PC-9 (cell line): ENCODE measurements around the gene NSF. TPM values are rescaled to one million over a fixed set of nuclear protein-coding genes. Genes with fewer than 3 reads are reported as not detected.

Experiments used
- BruUV-seq: library from RNA; stranded (reverse); fragments of 400-500 nt; replicated peaks from 2 replicates; lab custom pipeline; 2021; lab: Mats Ljungman, UMichigan
- CTCF ChIA-PET: fragments of 300-600 bp; sonication (Branson Sonifier 250); formaldehyde crosslinking; loops from one replicate; lab custom pipeline; 2022; ENCODE audit warnings: antibody characterized with exemption; lab: Charles Lee
- POLR2A ChIA-PET: fragments of 300-600 bp; sonication (Branson Sonifier 250); formaldehyde crosslinking; loops from one replicate; lab custom pipeline; 2022; ENCODE audit warnings: antibody characterized with exemption; ENCODE audit not compliant: unreplicated experiment; lab: Charles Lee
- DNase-seq, 2 experiments: peaks; one replicate each; pipeline versions ENCODE4 v3.0.0 to v3.0.0-alpha.2; 2015 to 2022; ENCODE audit warnings: mixed read lengths in 1 of 2
- H2AFZ ChIP-seq: fragments of 200-600 bp; sonication (generic); 2 replicates; pipeline ENCODE4 v1.8.1; 2017; ENCODE audit warnings: antibody characterized with exemption
- H3F3A ChIP-seq: fragments of 200-600 bp; sonication (generic); 2 replicates; pipeline ENCODE4 v1.8.1; 2017; ENCODE audit warnings: antibody characterized with exemption, mild to moderate bottlenecking, low read depth; ENCODE audit not compliant: insufficient read depth
- H3K27ac ChIP-seq: fragments of 200-600 bp; sonication (generic); 2 replicates; pipeline ENCODE4 v1.6.1; 2016; ENCODE audit warnings: mixed run types
- H3K27me3 ChIP-seq: fragments of 200-600 bp; sonication (generic); 2 replicates; pipeline ENCODE4 v1.6.1; 2016; ENCODE audit warnings: low read depth, mixed run types; ENCODE audit not compliant: insufficient read depth
- H3K36me3 ChIP-seq: fragments of 200-600 bp; sonication (generic); 2 replicates; pipeline ENCODE4 v1.6.1; 2016; ENCODE audit warnings: low read depth, mixed run types
- H3K4me1 ChIP-seq: fragments of 200-600 bp; sonication (generic); replicated peaks from 2 replicates; pipeline ENCODE4 v1.6.1; 2016; ENCODE audit warnings: mixed run types; ENCODE audit not compliant: insufficient read depth
- H3K4me2 ChIP-seq: fragments of 200-600 bp; sonication (generic); 2 replicates; pipeline ENCODE4 v1.6.1; 2017; ENCODE audit warnings: mixed run types
- H3K4me3 ChIP-seq: fragments of 200-600 bp; sonication (generic); 2 replicates; pipeline ENCODE4 v1.6.1; 2016; ENCODE audit warnings: mixed run types
- H3K79me2 ChIP-seq: fragments of 200-600 bp; sonication (generic); 2 replicates; pipeline ENCODE4 v1.6.1; 2017; ENCODE audit warnings: low read depth, mixed run types
- H3K9me2 ChIP-seq: fragments of 200-600 bp; sonication (generic); 2 replicates; pipeline ENCODE4 v1.8.1; 2017; ENCODE audit warnings: mild to moderate bottlenecking; ENCODE audit not compliant: insufficient read depth
- H3K9me3 ChIP-seq: fragments of 200-600 bp; sonication (generic); 2 replicates; pipeline ENCODE4 v1.8.1; 2016; ENCODE audit warnings: low read depth; ENCODE audit not compliant: insufficient read depth
- H4K20me1 ChIP-seq: fragments of 200-600 bp; sonication (generic); 2 replicates; pipeline ENCODE4 v1.8.1; 2017; ENCODE audit not compliant: insufficient read depth
- CTCF ChIP-seq: fragments of 200-600 bp; sonication (generic); conservative IDR thresholded peaks from 2 replicates; pipeline ENCODE4 v1.6.1; 2017; ENCODE audit warnings: mixed run types, antibody characterized with exemption, mild to moderate bottlenecking, moderate library complexity
- EZH2 ChIP-seq: fragments of 200-600 bp; sonication (generic); IDR thresholded peaks from 2 replicates; pipeline ENCODE4 v1.8.0; 2017; ENCODE audit warnings: antibody characterized with exemption, low read depth
- intact Hi-C: fragments of 100-400 bp; cut with micrococcal nuclease; formaldehyde crosslinking; loops from one replicate; pipeline ENCODE4 v1.10.0; 2022; ENCODE audit not compliant: unreplicated experiment
- total RNA-seq: library from RNA; stranded (reverse); gene quantifications from 2 replicates; pipeline ENCODE4 v1.2.3, GENCODE V29; 2021

The NSF gene
- total RNA-seq, 1 experiment from 2014 or later: 40.0 TPM

DNA sequence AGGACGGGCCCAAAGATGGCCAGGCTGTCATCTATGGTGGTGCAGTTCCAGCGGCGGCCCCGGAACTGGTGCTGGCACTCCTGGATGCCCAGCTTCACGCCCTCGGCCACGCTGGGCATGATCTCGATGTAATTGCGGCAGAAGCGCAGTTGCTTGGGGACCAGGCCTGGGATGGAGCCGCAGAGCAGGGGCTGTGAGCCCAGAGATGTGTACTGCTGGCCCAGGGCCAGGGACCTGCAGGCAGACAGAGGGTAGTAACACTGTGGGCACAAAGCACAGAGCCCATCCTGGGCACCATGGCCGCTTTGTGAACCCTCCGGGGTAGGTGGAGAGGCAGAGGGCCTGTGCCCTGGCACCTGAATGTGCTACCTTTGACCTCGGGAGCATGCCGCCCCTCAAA is 183.2 kb downstream of the NSF start:
- Histone ChIP-seq H3K27ac (no peak overlapping the region), H2AFZ (no peak overlapping the region), H3K36me3 (no peaks in the 10 kb centered on the region), H3K4me2 (no peak overlapping the region), H3K4me3 (no peak overlapping the region), H4K20me1 (no peaks in the 10 kb centered on the region), H3F3A (peaks cover 39% of the 10 kb centered on the region; the same call in 1 of the 2 replicates), H3K79me2 (peaks cover 17% of the 10 kb centered on the region), H3K9me3 (no peaks in the 10 kb centered on the region), H3K27me3 (no peaks in the 10 kb centered on the region), H3K4me1 (peaks cover 28% of the 10 kb centered on the region), H3K9me2 (no peaks in the 10 kb centered on the region)
- no TSS peak for BruUV-seq
- CTCF ChIA-PET: no interaction called here
- POLR2A ChIA-PET: no interaction called here
- no peak for TF ChIP-seq EZH2
- intact Hi-C loops: loop anchor here (2.0 to 5.0 kb wide), 2 partner anchors 15 to 44 kb away; partner anchors contain the start of gene WNT3
- DNase-seq: peak in 1 of 2 experiments; percentile 11

DNA sequence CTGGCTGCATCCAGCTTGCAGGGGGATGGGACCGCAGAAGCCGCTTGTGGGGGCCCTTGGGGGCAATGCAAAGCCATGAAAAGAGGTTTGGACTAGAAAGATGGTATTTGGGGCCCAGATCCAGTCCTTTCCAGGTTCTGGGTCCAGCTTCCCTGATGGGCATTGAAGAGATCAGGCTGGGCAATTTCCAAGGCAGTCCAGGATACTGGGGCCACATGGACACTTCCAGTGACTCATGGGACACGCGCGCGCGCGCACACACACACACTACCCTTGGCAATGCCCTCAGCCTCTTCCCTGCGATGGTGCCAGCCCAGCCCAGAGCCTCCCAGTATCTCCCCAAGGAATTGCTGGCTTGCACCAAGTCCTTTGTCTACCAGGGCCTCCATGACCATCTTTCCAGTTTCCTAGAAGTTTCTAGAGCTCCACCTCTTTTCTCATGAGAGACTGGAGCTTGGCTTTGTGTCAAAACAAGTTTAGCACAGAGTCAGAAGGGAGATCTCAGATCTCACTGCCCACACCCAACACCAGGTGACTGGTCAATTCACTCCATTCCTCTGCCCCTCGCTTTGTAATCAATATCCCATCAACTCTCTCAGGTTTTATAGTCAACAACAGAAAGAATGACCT is 183.8 kb downstream of the NSF start:
- Histone ChIP-seq H3K9me2 (no peaks in the 10 kb centered on the region), H3F3A (peaks cover 39% of the 10 kb centered on the region; the same call in 1 of the 2 replicates), H3K4me2 (no peak overlapping the region), H2AFZ (no peak overlapping the region), H3K27me3 (no peaks in the 10 kb centered on the region), H4K20me1 (no peaks in the 10 kb centered on the region), H3K4me1 (peaks cover 27% of the 10 kb centered on the region), H3K4me3 (no peak overlapping the region), H3K27ac (no peak overlapping the region), H3K9me3 (no peaks in the 10 kb centered on the region), H3K36me3 (no peaks in the 10 kb centered on the region), H3K79me2 (peaks cover 14% of the 10 kb centered on the region)
- ChIA-PET CTCF (no interaction called here), POLR2A (no interaction called here)
- TF ChIP-seq EZH2 (no peak), CTCF (no peak)
- intact Hi-C loops: loop anchor here (5.0 kb wide), 1 partner anchor 43 kb away; the partner anchor contains the start of gene WNT3
- BruUV-seq: no TSS peak
- peak in 1 of 2 experiments; percentile 34 for DNase-seq

DNA sequence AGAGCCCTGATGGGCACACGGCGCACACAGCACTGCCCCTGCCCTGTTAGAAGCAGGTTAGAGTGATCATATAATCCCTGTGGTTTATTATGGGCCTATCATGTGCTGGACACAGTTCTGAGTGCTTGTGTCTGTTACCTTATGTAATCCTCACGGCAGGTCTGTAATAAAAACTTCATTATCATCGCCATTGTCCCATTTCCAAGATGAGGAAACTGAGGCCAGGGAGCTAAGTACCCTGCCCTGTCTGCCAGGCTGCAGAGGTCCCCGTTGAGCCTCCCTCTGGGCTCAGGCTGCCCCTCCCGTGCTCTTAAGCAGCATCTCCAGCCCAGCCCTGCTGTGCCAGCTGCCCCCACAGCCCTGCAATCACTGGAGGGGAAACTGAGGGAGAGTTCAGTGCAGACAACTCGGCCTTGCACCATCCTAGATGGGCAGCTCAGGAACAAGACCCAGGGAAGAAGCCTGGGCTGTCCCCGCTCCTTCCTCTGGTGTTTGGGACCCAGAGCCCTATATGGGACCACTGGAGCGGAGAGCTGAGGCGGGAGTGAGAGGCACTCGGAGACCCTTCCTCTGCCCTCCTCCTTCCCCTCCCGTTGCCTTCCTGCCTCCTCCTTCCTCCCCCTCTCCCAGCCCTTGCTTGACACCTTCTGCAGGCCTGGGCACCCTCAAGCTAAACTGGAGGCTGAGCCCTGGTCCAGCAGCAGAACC is 186.0 kb downstream of the NSF start:
- CTCF ChIA-PET: no interaction called here
- intact Hi-C loops: no loop called here

More for the DNA sequence above, 186.0 kb downstream of the NSF start:
- peaks cover 12% of the 10 kb centered on the region; the same call in 1 of the 2 replicates for H3K4me1 ChIP-seq
- no peak overlapping the region for H3K4me2 ChIP-seq
- H3K9me3 ChIP-seq: no peaks in the 10 kb centered on the region
- POLR2A ChIA-PET: no interaction called here
- H3K4me3 ChIP-seq: no peak overlapping the region
- H3K27ac ChIP-seq: no peak overlapping the region
- H3K79me2 ChIP-seq: no peaks in the 10 kb centered on the region
- H3K27me3 ChIP-seq: no peaks in the 10 kb centered on the region
- no TSS peak for BruUV-seq
- H3K9me2 ChIP-seq: no peaks in the 10 kb centered on the region
- H2AFZ ChIP-seq: no peak overlapping the region
- H3K36me3 ChIP-seq: no peaks in the 10 kb centered on the region
- DNase-seq: peak in 1 of 2 experiments; percentile 25
- peaks cover 28% of the 10 kb centered on the region; the same call in 1 of the 2 replicates for H3F3A ChIP-seq
- no peak for TF ChIP-seq CTCF
- no peak for TF ChIP-seq EZH2
- H4K20me1 ChIP-seq: no peaks in the 10 kb centered on the region
